ENCODE measurements around the gene DISC1. TPM values are rescaled to one million over a fixed set of nuclear protein-coding genes. Genes with fewer than 3 reads are reported as not detected.
A peak's percentile ranks its signal among the peaks of the same experiment; 100 is the strongest.

The DISC1 gene
- polyA plus RNA-seq, 1 donor from 2014 or later, result 0.84 TPM

- no peaks in the 10 kb centered on the region for H3K79me2 ChIP-seq (replicated peaks; ENCODE audit: insufficient read depth, low read length)
- no peak overlapping the region for H3K4me2 ChIP-seq (ENCODE audit: low read length)
- no peaks in the 10 kb centered on the region for H3K9me3 ChIP-seq (ENCODE audit: low read length)
- H3K9me2 ChIP-seq (ENCODE audit: insufficient read depth, low read length), result no peaks in the 10 kb centered on the region
- H3K27ac ChIP-seq (ENCODE audit: low read length), result no peak overlapping the region
- H3K9ac ChIP-seq (ENCODE audit: low read length), result no peak overlapping the region
- no peak overlapping the region for H2AFZ ChIP-seq (ENCODE audit: low read depth, low read length)
- H4K20me1 ChIP-seq (ENCODE audit: insufficient read depth), result no peaks in the 10 kb centered on the region
- no peak overlapping the region for H3K4me3 ChIP-seq (ENCODE audit: low read length)
- no peaks in the 10 kb centered on the region for H3K27me3 ChIP-seq (ENCODE audit: insufficient read depth, low read depth, low read length)
- no peaks in the 10 kb centered on the region for H3K36me3 ChIP-seq (ENCODE audit: insufficient read depth, low read length)
- TF ChIP-seq MXI1 (conservative IDR thresholded peaks at IDR 0.05; ENCODE audit: poor library complexity, severe bottlenecking) (no peak), POLR2AphosphoS5 (IDR thresholded peaks at IDR 0.05) (no peak), EP300 (conservative IDR thresholded peaks at IDR 0.05; ENCODE audit: poor library complexity, severe bottlenecking) (no peak), SMC3 (conservative IDR thresholded peaks at IDR 0.05; ENCODE audit: poor library complexity) (no peak), REST (IDR thresholded peaks at IDR 0.05; ENCODE audit: borderline replicate concordance) (no peak), CTCF (IDR thresholded peaks at IDR 0.05; ENCODE audit: poor library complexity, severe bottlenecking) (no peak), EZH2 (IDR thresholded peaks at IDR 0.05; ENCODE audit: borderline replicate concordance, insufficient read depth, low read length, poor library complexity, severe bottlenecking) (no peak), RAD21 (conservative IDR thresholded peaks at IDR 0.05) (no peak), TAF1 (IDR thresholded peaks at IDR 0.05; ENCODE audit: low read depth) (no peak)
- no peaks in the 10 kb centered on the region for H3F3A ChIP-seq (ENCODE audit: insufficient read depth, low read length, poor library complexity, severe bottlenecking)
Measured at GRCh38 chr1:231753313-231753712, 126.7 kb downstream of the DISC1 start.

GRCh38 chr1:231757101-231757404 lies 130.5 kb downstream of the DISC1 start:
- Histone ChIP-seq H4K20me1 (ENCODE audit: insufficient read depth) (no peaks in the 10 kb centered on the region), H3K27ac (ENCODE audit: low read length) (no peak overlapping the region), H3F3A (ENCODE audit: insufficient read depth, low read length, poor library complexity, severe bottlenecking) (no peaks in the 10 kb centered on the region), H2AFZ (ENCODE audit: low read depth, low read length) (no peak overlapping the region), H3K79me2 (replicated peaks; ENCODE audit: insufficient read depth, low read length) (no peaks in the 10 kb centered on the region), H3K9me2 (ENCODE audit: insufficient read depth, low read length) (no peaks in the 10 kb centered on the region), H3K27me3 (ENCODE audit: insufficient read depth, low read depth, low read length) (no peaks in the 10 kb centered on the region), H3K4me2 (ENCODE audit: low read length) (no peak overlapping the region), H3K36me3 (ENCODE audit: insufficient read depth, low read length) (no peaks in the 10 kb centered on the region), H3K9me3 (ENCODE audit: low read length) (no peaks in the 10 kb centered on the region), H3K9ac (ENCODE audit: low read length) (no peak overlapping the region), H3K4me3 (ENCODE audit: low read length) (no peak overlapping the region)
- TF ChIP-seq POLR2AphosphoS5 (IDR thresholded peaks at IDR 0.05) (no peak), SMC3 (conservative IDR thresholded peaks at IDR 0.05; ENCODE audit: poor library complexity) (peak; percentile 29)

GRCh38 chr1:231757759-231758158 lies 131.2 kb downstream of the DISC1 start:
- no peaks in the 10 kb centered on the region for H4K20me1 ChIP-seq (ENCODE audit: insufficient read depth)
- no peak overlapping the region for H3K9ac ChIP-seq (ENCODE audit: low read length)
- H3F3A ChIP-seq (ENCODE audit: insufficient read depth, low read length, poor library complexity, severe bottlenecking), result no peaks in the 10 kb centered on the region
- no peaks in the 10 kb centered on the region for H3K9me3 ChIP-seq (ENCODE audit: low read length)
- no peak overlapping the region for H3K27ac ChIP-seq (ENCODE audit: low read length)
- no peak overlapping the region for H2AFZ ChIP-seq (ENCODE audit: low read depth, low read length)
- no peaks in the 10 kb centered on the region for H3K36me3 ChIP-seq (ENCODE audit: insufficient read depth, low read length)
- no peak overlapping the region for H3K4me2 ChIP-seq (ENCODE audit: low read length)
- no peak overlapping the region for H3K4me3 ChIP-seq (ENCODE audit: low read length)
- no peaks in the 10 kb centered on the region for H3K27me3 ChIP-seq (ENCODE audit: insufficient read depth, low read depth, low read length)
- H3K79me2 ChIP-seq (replicated peaks; ENCODE audit: insufficient read depth, low read length), result no peaks in the 10 kb centered on the region
- no peaks in the 10 kb centered on the region for H3K9me2 ChIP-seq (ENCODE audit: insufficient read depth, low read length)
- TF ChIP-seq RAD21 (conservative IDR thresholded peaks at IDR 0.05), result no peak
- TF ChIP-seq POLR2AphosphoS5 (IDR thresholded peaks at IDR 0.05), result no peak
- TF ChIP-seq CTCF (IDR thresholded peaks at IDR 0.05; ENCODE audit: poor library complexity, severe bottlenecking), result no peak
- TF ChIP-seq MXI1 (conservative IDR thresholded peaks at IDR 0.05; ENCODE audit: poor library complexity, severe bottlenecking), result no peak
- no peak for TF ChIP-seq EP300 (conservative IDR thresholded peaks at IDR 0.05; ENCODE audit: poor library complexity, severe bottlenecking)
- TF ChIP-seq TAF1 (IDR thresholded peaks at IDR 0.05; ENCODE audit: low read depth), result no peak
- no peak for TF ChIP-seq EZH2 (IDR thresholded peaks at IDR 0.05; ENCODE audit: borderline replicate concordance, insufficient read depth, low read length, poor library complexity, severe bottlenecking)
- no peak for TF ChIP-seq REST (IDR thresholded peaks at IDR 0.05; ENCODE audit: borderline replicate concordance)
- no peak for TF ChIP-seq SMC3 (conservative IDR thresholded peaks at IDR 0.05; ENCODE audit: poor library complexity)

Measured in neural cell (in vitro differentiated cells).